ENCODE measurements around the gene TMEM91. TPM values are rescaled to one million over a fixed set of nuclear protein-coding genes. Genes with fewer than 3 reads are reported as not detected.
A peak's percentile ranks its signal among the peaks of the same experiment; 100 is the strongest.

The TMEM91 gene
- total RNA-seq = 7.6 and 10.2 TPM in 2 replicates

DNA sequence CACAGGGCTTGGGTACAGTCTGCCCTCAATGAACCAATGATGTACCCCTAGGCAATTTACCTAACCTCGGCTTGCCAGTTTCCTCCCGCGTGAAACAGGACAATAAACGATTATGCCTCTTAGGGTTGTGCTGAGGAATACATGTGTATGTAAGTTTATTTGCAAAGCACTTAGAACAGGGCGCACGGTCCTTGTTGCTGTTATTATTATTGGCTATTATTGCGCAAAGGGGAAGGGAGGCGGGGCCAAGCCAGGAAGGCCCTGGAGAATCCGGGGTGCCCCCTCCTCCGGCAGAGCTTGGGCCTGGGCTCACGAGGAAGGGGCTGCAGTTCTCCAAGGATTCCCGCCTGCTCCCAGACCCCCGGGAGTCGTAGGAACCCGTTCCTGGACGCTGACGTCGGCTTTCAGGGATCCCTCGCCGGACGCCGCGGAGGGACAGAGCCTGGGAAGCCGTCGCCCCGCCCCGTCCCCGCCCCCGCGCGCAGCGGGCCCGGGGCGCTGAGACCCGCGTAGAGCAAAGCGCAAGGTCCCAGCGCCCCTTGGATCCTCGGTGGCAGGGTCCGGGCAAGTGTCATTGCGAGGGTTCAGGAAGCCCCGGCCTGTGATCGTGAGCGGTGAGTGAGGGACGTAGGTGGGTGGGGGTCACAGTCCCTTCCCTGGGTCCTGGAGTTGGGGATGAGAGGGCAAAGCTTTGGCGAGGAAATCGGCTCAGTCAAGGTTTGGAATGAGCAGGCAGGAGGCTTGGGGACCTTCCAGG, at the start of gene TMEM91:
Gene TMEM91 (plus strand): TSS at position 293 of the 757 bp plus-strand sequence. CDS start 1,777 bp downstream, outside the sequence.
- FAIRE-seq (no peak), DNase-seq (ENCODE audit: low read depth) (peak; percentile 46)

GRCh38 chr19:41327076-41327575, 49.2 kb upstream of the TMEM91 start:
- peak overlapping the region; percentile 24 for H3K4me3 ChIP-seq (ENCODE audit: low read depth, low read length)
- DNase-seq (ENCODE audit: low read depth) (no peak), FAIRE-seq (no peak)
- no peaks in the 10 kb centered on the region for H3K27me3 ChIP-seq (ENCODE audit: control insufficient read depth, insufficient read depth, low read length)
- TF ChIP-seq CTCF (IDR thresholded peaks at IDR 0.05; ENCODE audit: insufficient read depth, low read length, severe bottlenecking) = no peak
- H3K36me3 ChIP-seq (ENCODE audit: control insufficient read depth, insufficient read depth, low read length) = peaks cover 9% of the 10 kb centered on the region

More for the DNA sequence above, at the start of gene TMEM91:
- Histone ChIP-seq H3K36me3 (ENCODE audit: control insufficient read depth, insufficient read depth, low read length) (peaks cover 1% of the 10 kb centered on the region), H3K4me3 (ENCODE audit: low read depth, low read length) (peak within 1 kb of the TSS; percentile 43), H3K27me3 (ENCODE audit: control insufficient read depth, insufficient read depth, low read length) (no peaks in the 10 kb centered on the region)
- no peak for TF ChIP-seq CTCF (IDR thresholded peaks at IDR 0.05; ENCODE audit: insufficient read depth, low read length, severe bottlenecking)

GRCh38 chr19:41327576-41328156, 48.7 kb upstream of the TMEM91 start:
- Histone ChIP-seq H3K4me3 (ENCODE audit: low read depth, low read length) (peak overlapping the region; percentile 24), H3K36me3 (ENCODE audit: control insufficient read depth, insufficient read depth, low read length) (peaks cover 10% of the 10 kb centered on the region), H3K27me3 (ENCODE audit: control insufficient read depth, insufficient read depth, low read length) (no peaks in the 10 kb centered on the region)
- DNase-seq (ENCODE audit: low read depth) (peak; percentile 85), FAIRE-seq (peak; percentile 79)
- TF ChIP-seq CTCF (IDR thresholded peaks at IDR 0.05; ENCODE audit: insufficient read depth, low read length, severe bottlenecking) = no peak

DNA sequence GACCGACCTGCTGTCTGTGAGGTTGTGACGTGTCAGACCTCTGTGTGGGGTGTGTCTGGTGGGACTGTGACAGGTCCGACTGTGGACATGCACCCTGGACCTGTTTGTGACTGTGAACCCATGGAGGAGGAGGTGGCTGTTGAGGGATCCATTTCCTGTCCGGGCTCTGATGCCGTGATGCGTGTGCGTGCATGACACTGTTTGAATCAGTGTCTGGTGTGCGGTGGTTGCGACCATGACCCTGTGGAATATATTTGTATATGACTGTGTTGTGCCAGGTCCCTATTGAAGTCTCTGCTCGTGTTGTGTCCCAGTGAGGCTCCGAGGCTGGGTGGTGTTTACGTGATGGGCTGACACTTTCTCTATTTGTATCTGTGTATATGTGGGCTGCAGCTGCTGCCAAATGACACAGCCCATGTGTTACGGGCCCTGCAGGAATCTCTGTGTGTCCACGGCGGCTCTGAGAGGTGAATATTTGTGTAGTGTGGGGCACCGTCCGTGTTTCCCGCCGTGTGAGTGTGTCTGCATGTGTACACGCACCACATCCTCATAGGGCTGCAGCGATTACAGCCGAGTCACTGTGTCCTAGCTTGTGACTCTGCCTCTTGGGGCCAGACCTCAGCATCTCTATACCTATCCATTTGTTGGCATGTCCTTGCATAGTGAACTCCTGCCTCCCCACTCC, 48.0 kb upstream of the TMEM91 start:
- TF ChIP-seq CTCF (IDR thresholded peaks at IDR 0.05; ENCODE audit: insufficient read depth, low read length, severe bottlenecking) = no peak
- H3K4me3 ChIP-seq (ENCODE audit: low read depth, low read length) = no peak overlapping the region
- peaks cover 9% of the 10 kb centered on the region for H3K36me3 ChIP-seq (ENCODE audit: control insufficient read depth, insufficient read depth, low read length)
- FAIRE-seq (no peak), DNase-seq (ENCODE audit: low read depth) (peak; percentile 52)
- H3K27me3 ChIP-seq (ENCODE audit: control insufficient read depth, insufficient read depth, low read length) = no peaks in the 10 kb centered on the region

- no peak for TF ChIP-seq CTCF (IDR thresholded peaks at IDR 0.05; ENCODE audit: insufficient read depth, low read length, severe bottlenecking)
- H3K36me3 ChIP-seq (ENCODE audit: control insufficient read depth, insufficient read depth, low read length) = peaks cover 9% of the 10 kb centered on the region
- H3K27me3 ChIP-seq (ENCODE audit: control insufficient read depth, insufficient read depth, low read length) = no peaks in the 10 kb centered on the region
- no peak overlapping the region for H3K4me3 ChIP-seq (ENCODE audit: low read depth, low read length)
- FAIRE-seq (no peak), DNase-seq (ENCODE audit: low read depth) (no peak)
Measured at GRCh38 chr19:41328842-41329225, 47.5 kb upstream of the TMEM91 start.

All from bronchial epithelial cell (primary cell).